Endometrium (tissue), 2 donors: ENCODE results near the gene RAMP1.
"Not testable (repeated sequence)": the region's sequence is repeated elsewhere in the genome, so short reads cannot be mapped to it uniquely, and the experiment has no call there.

Source experiments
- FAIRE-seq: peaks from 2 replicates; lab custom pipeline; 2012; peaks lifted over from hg19 to GRCh38; lab: Jason Lieb, UNC
- donor health status: control.
- donor health status: control.

RAMP1 gene

GRCh38 chr2:237951354-237951753, 91.9 kb downstream of the RAMP1 start:
- FAIRE-seq: not testable (repeated sequence)

DNA sequence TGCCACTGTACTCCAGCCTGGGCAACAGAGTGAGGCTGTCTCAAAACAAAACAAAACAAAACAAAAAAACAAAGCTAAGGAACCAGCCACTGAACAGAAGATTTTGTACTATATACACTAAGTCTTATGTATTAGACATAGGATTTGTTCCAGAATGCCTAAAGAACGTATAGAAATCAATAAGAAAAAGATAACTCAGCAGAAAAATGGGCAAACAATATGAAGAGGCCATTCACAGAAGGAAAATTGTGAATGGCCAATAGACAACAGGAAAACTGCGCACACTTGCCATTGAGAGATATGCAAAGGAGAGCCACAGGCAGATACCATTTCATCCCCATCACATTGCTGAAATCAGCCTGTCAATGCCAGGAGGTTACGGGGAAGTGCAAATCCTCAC, 92.5 kb downstream of the RAMP1 start:
- FAIRE-seq: no peak

DNA sequence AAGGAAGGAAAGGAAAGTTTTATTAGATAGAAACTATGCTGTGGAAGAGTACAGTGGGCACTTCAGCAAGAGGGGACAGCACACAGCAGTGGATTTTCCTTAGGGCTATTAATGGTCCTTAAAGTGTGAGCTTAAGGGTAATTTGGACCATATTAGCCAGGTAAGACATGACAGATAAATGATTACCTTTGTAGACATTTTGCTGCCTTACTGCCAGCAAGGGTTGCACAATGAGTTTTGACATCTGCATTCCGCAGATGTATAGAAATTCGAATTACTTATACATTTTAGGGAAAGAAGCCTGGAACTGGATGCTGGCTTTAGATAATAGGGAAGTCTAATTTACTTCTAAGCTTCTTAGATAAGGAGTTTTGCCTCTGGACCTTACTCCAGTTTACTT, 93.4 kb downstream of the RAMP1 start:
- no peak for FAIRE-seq

DNA sequence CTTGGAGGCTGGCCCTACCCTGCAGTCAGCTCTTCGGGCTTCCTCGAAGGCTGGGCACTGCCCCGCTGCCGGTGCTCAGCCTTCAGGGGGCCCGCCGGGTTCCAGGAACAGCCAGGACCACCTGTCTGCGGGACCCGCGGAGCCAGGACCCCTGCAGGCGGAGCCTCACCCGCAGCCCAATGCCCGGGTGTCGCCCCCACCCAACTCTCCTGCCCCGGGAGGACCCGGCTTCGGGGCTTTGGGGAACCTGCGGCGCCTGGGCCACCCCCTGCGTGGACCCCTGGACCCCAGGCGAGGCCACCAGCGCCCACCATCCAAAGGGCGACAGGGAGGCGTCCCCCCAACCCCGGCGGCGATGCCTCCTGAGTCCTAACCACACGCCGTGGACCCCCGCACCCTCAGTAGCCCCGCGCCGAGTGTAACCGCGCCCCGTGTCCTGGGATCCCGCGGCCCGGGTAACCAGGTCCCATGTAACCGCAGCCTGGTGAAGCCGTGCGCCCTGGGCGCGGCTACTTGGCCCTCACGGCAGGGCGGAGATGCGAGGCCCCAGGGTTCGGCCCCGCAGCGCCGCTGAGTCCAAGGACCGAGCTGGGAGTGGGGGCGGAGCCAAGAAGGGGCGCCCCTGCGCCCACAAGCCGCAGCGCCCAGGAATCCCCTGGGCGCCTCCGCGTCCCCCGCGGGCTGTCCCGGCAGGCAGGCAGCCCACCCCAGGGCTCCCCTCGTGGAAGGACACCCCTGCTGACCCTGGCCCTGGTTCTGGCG, 96.4 kb downstream of the RAMP1 start:
- FAIRE-seq: no peak

GRCh38 chr2:237956402-237956736, 96.9 kb downstream of the RAMP1 start:
- FAIRE-seq: no peak

GRCh38 chr2:237961637-237962036, 102.2 kb downstream of the RAMP1 start:
- FAIRE-seq: no peak
